Neural cell (in vitro differentiated cells): ENCODE measurements around the gene MPIG6B. TPM values are rescaled to one million over a fixed set of nuclear protein-coding genes. Genes with fewer than 3 reads are reported as not detected.

Source experiments
- H2AFZ ChIP-seq: fragments of 200-600, 300-800 bp; sonication (generic), shearing (Covaris generic); 2 replicates; pipeline ENCODE4 v1.6.0; 2014; ENCODE audit warnings: low read depth, mild to moderate bottlenecking, antibody characterized with exemption, low read length, moderate library complexity
- H3F3A ChIP-seq: fragments of 200-600 bp; shearing (Covaris generic); 2 replicates; pipeline ENCODE4 v1.6.1; 2016; ENCODE audit warnings: mild to moderate bottlenecking, moderate library complexity, mixed read lengths, antibody characterized with exemption, low read length; ENCODE audit not compliant: insufficient read depth, poor library complexity, severe bottlenecking
- H3K27ac ChIP-seq: fragments of 200-600, 300-800 bp; sonication (generic), shearing (Covaris generic); 2 replicates; pipeline ENCODE4 v1.5.1; 2014; ENCODE audit warnings: mild to moderate bottlenecking, low read length, moderate library complexity
- H3K27me3 ChIP-seq: fragments of 300-800, 200-600 bp; sonication (generic), shearing (Covaris generic); 2 replicates; pipeline ENCODE4 v1.6.0; 2014; ENCODE audit warnings: mild to moderate bottlenecking, low read depth, low read length, moderate library complexity; ENCODE audit not compliant: insufficient read depth
- H3K36me3 ChIP-seq: fragments of 300-800, 200-600 bp; sonication (generic), shearing (Covaris generic); 2 replicates; pipeline ENCODE4 v1.5.1; 2014; ENCODE audit warnings: mild to moderate bottlenecking, antibody characterized with exemption, low read length, moderate library complexity; ENCODE audit not compliant: insufficient read depth
- H3K4me2 ChIP-seq: fragments of 300-800, 200-600 bp; sonication (generic), shearing (Covaris generic); 2 replicates; pipeline ENCODE4 v1.6.0; 2014; ENCODE audit warnings: mild to moderate bottlenecking, low read length
- H3K4me3 ChIP-seq: fragments of 300-800, 200-600 bp; sonication (generic), shearing (Covaris generic); 2 replicates; pipeline ENCODE4 v1.5.1; 2014; ENCODE audit warnings: mild to moderate bottlenecking, low read length, moderate library complexity
- H3K79me2 ChIP-seq: fragments of 200-600 bp; shearing (Covaris generic); replicated peaks from 2 replicates; pipeline ENCODE4 v1.6.0; 2014; ENCODE audit warnings: mild to moderate bottlenecking, low read length, moderate library complexity; ENCODE audit not compliant: insufficient read depth
- H3K9ac ChIP-seq: fragments of 300-800, 200-600 bp; sonication (generic), shearing (Covaris generic); 2 replicates; pipeline ENCODE4 v1.6.1; 2016; ENCODE audit warnings: mild to moderate bottlenecking, low read length, mixed read lengths
- H3K9me2 ChIP-seq: fragments of 200-600 bp; shearing (Covaris generic); 2 replicates; pipeline ENCODE4 v1.6.1; 2016; ENCODE audit warnings: mild to moderate bottlenecking, low read length, mixed read lengths; ENCODE audit not compliant: insufficient read depth
- H3K9me3 ChIP-seq: fragments of 200-600, 300-800 bp; sonication (generic), shearing (Covaris generic); 2 replicates; pipeline ENCODE4 v1.6.1; 2016; ENCODE audit warnings: mild to moderate bottlenecking, mixed run types, low read length, moderate library complexity, mixed read lengths
- H4K20me1 ChIP-seq: fragments of 200-600 bp; shearing (Covaris generic); 2 replicates; pipeline ENCODE4 v1.6.1; 2016; ENCODE audit warnings: mild to moderate bottlenecking, mixed run types; ENCODE audit not compliant: insufficient read depth
- CTCF ChIP-seq: fragments of 450-650 bp; IDR thresholded peaks from 2 replicates; pipeline ENCODE4 v1.5.1; 2014; ENCODE audit warnings: antibody characterized with exemption, mild to moderate bottlenecking, moderate library complexity; ENCODE audit not compliant: poor library complexity, severe bottlenecking
- EP300 ChIP-seq: fragments of 450-650 bp; conservative IDR thresholded peaks from 2 replicates; pipeline ENCODE4 v1.6.1; 2014; ENCODE audit warnings: antibody characterized with exemption, mild to moderate bottlenecking, moderate library complexity; ENCODE audit not compliant: poor library complexity, severe bottlenecking
- EZH2 ChIP-seq: fragments of 200-600, 300-800 bp; shearing (Covaris generic), sonication (generic); IDR thresholded peaks from 2 replicates; pipeline ENCODE4 v1.6.1; 2014; ENCODE audit warnings: antibody characterized with exemption, low read length, borderline replicate concordance, mild to moderate bottlenecking; ENCODE audit not compliant: insufficient read depth, poor library complexity, severe bottlenecking
- MXI1 ChIP-seq: fragments of 450-650 bp; conservative IDR thresholded peaks from 2 replicates; pipeline ENCODE4 v1.6.1; 2014; ENCODE audit warnings: antibody characterized with exemption, mild to moderate bottlenecking; ENCODE audit not compliant: poor library complexity, severe bottlenecking
- POLR2AphosphoS5 ChIP-seq: IDR thresholded peaks from 2 replicates; pipeline ENCODE4 v1.6.1; 2012
- RAD21 ChIP-seq: fragments of 450-650 bp; conservative IDR thresholded peaks from 2 replicates; pipeline ENCODE4 v1.6.1; 2014; ENCODE audit warnings: antibody characterized with exemption, mild to moderate bottlenecking, moderate library complexity
- REST ChIP-seq: IDR thresholded peaks from 2 replicates; pipeline ENCODE4 v1.6.1; 2012; ENCODE audit warnings: borderline replicate concordance
- SMC3 ChIP-seq: fragments of 450-650 bp; conservative IDR thresholded peaks from 2 replicates; pipeline ENCODE4 v1.6.1; 2014; ENCODE audit warnings: antibody characterized with exemption, mild to moderate bottlenecking, moderate library complexity; ENCODE audit not compliant: poor library complexity
- TAF1 ChIP-seq: IDR thresholded peaks from 2 replicates; pipeline ENCODE4 v1.6.1; 2012; ENCODE audit warnings: low read depth
- polyA plus RNA-seq: library from polyadenylated mRNA; depleted of rRNA; stranded (reverse); fragments of >200 nt; gene quantifications from 2 replicates; pipeline ENCODE4 v1.2.3, GENCODE V29; 2014

Gene MPIG6B
- polyA plus RNA-seq, 1 donor from 2014 or later, result not detected

GRCh38 chr6:31727034-31727716 lies 4.0 kb downstream of the MPIG6B start (continued):
- TF ChIP-seq REST, result no peak

GRCh38 chr6:31727717-31728671 lies 4.8 kb downstream of the MPIG6B start:
- Histone ChIP-seq H3K36me3 (no peaks in the 10 kb centered on the region), H4K20me1 (no peaks in the 10 kb centered on the region), H3F3A (no peaks in the 10 kb centered on the region), H3K9ac (no peak overlapping the region), H3K27ac (no peak overlapping the region), H3K27me3 (no peaks in the 10 kb centered on the region), H3K9me3 (no peaks in the 10 kb centered on the region), H3K9me2 (no peaks in the 10 kb centered on the region), H3K79me2 (peaks cover 24% of the 10 kb centered on the region), H3K4me3 (peak overlapping the region; percentile 92), H3K4me2 (peak overlapping the region; percentile 92), H2AFZ (no peak overlapping the region)
- TF ChIP-seq TAF1 (no peak), MXI1 (no peak), RAD21 (no peak), POLR2AphosphoS5 (no peak), EZH2 (no peak), REST (no peak), EP300 (no peak), SMC3 (no peak), CTCF (no peak)
